Renal cortex interstitium (tissue), 11 donors: Measurements from ENCODE around the gene ARHGAP19. TPM values are rescaled to one million over a fixed set of nuclear protein-coding genes. Genes with fewer than 3 reads are reported as not detected.

Experiments used
- DNase-seq, 11 donors: peaks; one replicate each; pipeline ENCODE4 v3.0.0-alpha.2; 2013; ENCODE audit warnings: low read depth in 9 of 11, low spot score in 4 of 11; ENCODE audit errors: extremely low read depth in 1 of 11
- polyA plus RNA-seq, 3 donors: library from polyadenylated mRNA; unstranded; fragments of 120-200 nt; gene quantifications; one replicate each; pipeline ENCODE4 v1.2.1, GENCODE V29; 2013; ENCODE audit not compliant: insufficient read length in 3 of 3

Gene ARHGAP19
- polyA plus RNA-seq, 3 donors = 27.3 to 42.6 (median 28.7) TPM

- DNase-seq = no peak
Observed at GRCh38 chr10:97182288-97182990, 110.0 kb downstream of the ARHGAP19 start.

GRCh38 chr10:97180986-97181385 lies 111.5 kb downstream of the ARHGAP19 start:
- no peak for DNase-seq

- DNase-seq = no peak
Observed at GRCh38 chr10:97180363-97180755, 112.1 kb downstream of the ARHGAP19 start.

GRCh38 chr10:97179731-97180362 lies 112.6 kb downstream of the ARHGAP19 start:
- DNase-seq = no peak

- DNase-seq = no peak
Observed at GRCh38 chr10:97179311-97179710, 113.1 kb downstream of the ARHGAP19 start.

- DNase-seq = no peak
Observed at GRCh38 chr10:97178074-97178473, 114.4 kb downstream of the ARHGAP19 start.

GRCh38 chr10:97176226-97176625 lies 116.2 kb downstream of the ARHGAP19 start:
- DNase-seq = no peak

- no peak for DNase-seq
Observed at GRCh38 chr10:97175586-97175985, 116.9 kb downstream of the ARHGAP19 start.

GRCh38 chr10:97174941-97175340 lies 117.5 kb downstream of the ARHGAP19 start:
- no peak for DNase-seq

- no peak for DNase-seq
Observed at GRCh38 chr10:97174276-97174775, 118.1 kb downstream of the ARHGAP19 start.

GRCh38 chr10:97173036-97173435 lies 119.4 kb downstream of the ARHGAP19 start:
- DNase-seq = no peak

Other genes with a start within 250 kb of the ARHGAP19 start
- gene SLIT1, start 106.7 kb downstream of the ARHGAP19 start, polyA plus RNA-seq = 1 to 10 TPM; 6.9 to 7.7 (median 7.6) TPM
- gene FRAT1, start 26.6 kb upstream of the ARHGAP19 start, polyA plus RNA-seq = 1 to 10 TPM; 3.4 to 4.6 (median 4.3) TPM
- gene FRAT2, start 42.1 kb upstream of the ARHGAP19 start, polyA plus RNA-seq = 10 to 100 TPM; 12.2 to 14.2 (median 13.2) TPM
- 10 to 100 TPM; 23.9 to 31.3 (median 25.9) TPM for gene RRP12, start 108.7 kb upstream of the ARHGAP19 start, polyA plus RNA-seq
- 100 to 1,000 TPM; 172 to 199 (median 196) TPM for gene PGAM1, start 133.6 kb upstream of the ARHGAP19 start, polyA plus RNA-seq
- 10 to 100 TPM; 30.3 to 38.9 (median 32.7) TPM for gene EXOSC1, start 153.4 kb upstream of the ARHGAP19 start, polyA plus RNA-seq
- gene ZDHHC16, start 153.5 kb upstream of the ARHGAP19 start, polyA plus RNA-seq = 10 to 100 TPM; 38.5 to 40.3 (median 38.8) TPM
- gene MMS19, start 205.8 kb upstream of the ARHGAP19 start, polyA plus RNA-seq = 100 to 1,000 TPM in 1 of 3 donors, 10 to 100 TPM in 2; 93.5 to 107 (median 95.0) TPM
- gene UBTD1, start 206.3 kb upstream of the ARHGAP19 start, polyA plus RNA-seq = 10 to 100 TPM in 1 of 3 donors, 1 to 10 TPM in 2; 6.8 to 11.7 (median 9.8) TPM